ENCODE data around the gene RBM20. TPM values are rescaled to one million over a fixed set of nuclear protein-coding genes. Genes with fewer than 3 reads are reported as not detected.

Gene RBM20
- total RNA-seq, 1 experiment from 2014 or later: 0.10 TPM

GRCh38 chr10:110770243-110770642, 126.1 kb downstream of the RBM20 start:
- BruUV-seq (replicated peaks): no TSS peak
- TF ChIP-seq CTCF (IDR thresholded peaks at IDR 0.05) (no peak), TCF7L2 (IDR thresholded peaks at IDR 0.05; ENCODE audit: low read depth, low read length) (no peak)
- Histone ChIP-seq H3K4me1 (ENCODE audit: control insufficient read depth, insufficient read depth, low read length) (peaks cover 7% of the 10 kb centered on the region; the same call in 1 of the 2 replicates), H3K27me3 (ENCODE audit: control insufficient read depth, insufficient read depth, low read length) (no peaks in the 10 kb centered on the region), H3K27ac (ENCODE audit: low read length) (no peak overlapping the region), H3K36me3 (ENCODE audit: control insufficient read depth, insufficient read depth, low read length) (no peaks in the 10 kb centered on the region), H3K9me3 (ENCODE audit: control insufficient read depth, insufficient read depth, low read depth, low read length) (no peaks in the 10 kb centered on the region), H3K4me3 (ENCODE audit: low read depth in 2 of 2, low read length in 2 of 2) (no peak overlapping the region)
- intact Hi-C loops (cut with micrococcal nuclease; ENCODE audit: unreplicated experiment): no loop called here
- ChIA-PET POLR2A (no interaction called here), CTCF (no interaction called here)
- DNase-seq (ENCODE audit: low read depth, low spot score) (no peak), ATAC-seq (no peak)
- in situ Hi-C loops (cut with HindIII; ENCODE audit: low pct_unique_long_range_greater_than_20kb, low sequenced_read_pairs): no loop called here

- Histone ChIP-seq H3K27ac (ENCODE audit: low read length) (no peak overlapping the region), H3K4me3 (ENCODE audit: low read depth in 2 of 2, low read length in 2 of 2) (no peak overlapping the region), H3K36me3 (ENCODE audit: control insufficient read depth, insufficient read depth, low read length) (no peaks in the 10 kb centered on the region), H3K9me3 (ENCODE audit: control insufficient read depth, insufficient read depth, low read depth, low read length) (no peaks in the 10 kb centered on the region), H3K4me1 (ENCODE audit: control insufficient read depth, insufficient read depth, low read length) (peaks cover 7% of the 10 kb centered on the region; the same call in 1 of the 2 replicates), H3K27me3 (ENCODE audit: control insufficient read depth, insufficient read depth, low read length) (peaks cover under 1% of the 10 kb centered on the region; the same call in 1 of the 2 replicates)
- in situ Hi-C loops (cut with HindIII; ENCODE audit: low pct_unique_long_range_greater_than_20kb, low sequenced_read_pairs): no loop called here
- ChIA-PET POLR2A (no interaction called here), CTCF (no interaction called here)
- intact Hi-C loops (cut with micrococcal nuclease; ENCODE audit: unreplicated experiment): no loop called here
- no TSS peak for BruUV-seq (replicated peaks)
- DNase-seq (ENCODE audit: low read depth, low spot score): no peak
- TF ChIP-seq TCF7L2 (IDR thresholded peaks at IDR 0.05; ENCODE audit: low read depth, low read length): no peak
- TF ChIP-seq CTCF (IDR thresholded peaks at IDR 0.05): no peak
- no peak for TF ChIP-seq POLR2AphosphoS5 (IDR thresholded peaks at IDR 0.05; ENCODE audit: low read depth, low read length)
- no peak for TF ChIP-seq SIN3A (IDR thresholded peaks at IDR 0.05; ENCODE audit: borderline replicate concordance, insufficient read depth, low read depth, low read length)
- no peak for TF ChIP-seq REST (IDR thresholded peaks at IDR 0.05; ENCODE audit: insufficient read depth in 1 of 2, low read depth in 2 of 2, low read length in 1 of 2)
- no peak for ATAC-seq
These were observed 127.3 kb downstream of the RBM20 start for GRCh38 chr10:110771486-110771885.

Measured in Panc1 (cell line).